ENCODE results near the gene TRIM45. TPM values are rescaled to one million over a fixed set of nuclear protein-coding genes. Genes with fewer than 3 reads are reported as not detected.

Gene TRIM45
- total RNA-seq, 4 donors from 2014 or later: 0.60 to 2.0 (median 0.87) TPM

DNA sequence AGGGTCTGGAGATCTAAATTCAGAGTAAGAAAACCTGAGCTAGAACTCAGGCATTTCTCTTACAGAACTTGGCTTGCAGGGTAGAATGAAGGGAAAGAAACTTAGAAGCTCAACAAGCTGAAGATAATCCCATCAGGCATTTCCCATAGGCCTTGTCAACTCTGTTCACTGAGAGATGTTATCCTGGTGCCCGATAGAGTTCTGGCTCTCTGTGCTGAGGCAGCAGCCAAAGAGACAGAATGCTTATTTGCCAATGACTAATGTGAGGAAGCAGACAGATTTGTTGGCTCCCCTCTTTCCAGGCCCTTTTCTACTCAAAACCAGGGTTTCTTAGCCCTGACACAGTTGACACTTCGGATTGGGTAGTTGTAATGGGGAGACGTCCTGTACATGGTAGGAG is 22.3 kb upstream of the TRIM45 start:
- ATAC-seq (ENCODE audit: low FRiP score): no peak

DNA sequence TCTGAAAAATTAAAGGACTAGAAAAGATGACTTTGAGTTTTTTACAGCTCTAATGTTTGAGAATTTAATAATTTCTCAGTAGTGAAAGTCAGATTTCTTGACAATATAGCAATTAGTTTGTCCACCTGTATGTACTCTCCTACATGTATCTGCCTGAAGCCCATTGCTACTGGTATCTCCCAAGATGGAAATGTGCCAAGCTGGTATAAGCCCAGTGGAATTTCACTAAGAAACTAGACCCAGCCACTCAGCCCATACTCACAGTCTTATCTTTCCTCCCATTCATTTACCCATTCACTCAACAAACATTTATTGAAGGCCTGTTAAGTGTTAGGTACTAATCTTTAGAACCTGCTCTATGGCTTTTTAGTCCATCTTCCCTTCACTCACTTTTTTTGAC is 21.6 kb upstream of the TRIM45 start:
- ATAC-seq (ENCODE audit: low FRiP score) (no peak), DNase-seq (ENCODE audit: low spot score) (no peak)
- TF ChIP-seq, protein P1, sequence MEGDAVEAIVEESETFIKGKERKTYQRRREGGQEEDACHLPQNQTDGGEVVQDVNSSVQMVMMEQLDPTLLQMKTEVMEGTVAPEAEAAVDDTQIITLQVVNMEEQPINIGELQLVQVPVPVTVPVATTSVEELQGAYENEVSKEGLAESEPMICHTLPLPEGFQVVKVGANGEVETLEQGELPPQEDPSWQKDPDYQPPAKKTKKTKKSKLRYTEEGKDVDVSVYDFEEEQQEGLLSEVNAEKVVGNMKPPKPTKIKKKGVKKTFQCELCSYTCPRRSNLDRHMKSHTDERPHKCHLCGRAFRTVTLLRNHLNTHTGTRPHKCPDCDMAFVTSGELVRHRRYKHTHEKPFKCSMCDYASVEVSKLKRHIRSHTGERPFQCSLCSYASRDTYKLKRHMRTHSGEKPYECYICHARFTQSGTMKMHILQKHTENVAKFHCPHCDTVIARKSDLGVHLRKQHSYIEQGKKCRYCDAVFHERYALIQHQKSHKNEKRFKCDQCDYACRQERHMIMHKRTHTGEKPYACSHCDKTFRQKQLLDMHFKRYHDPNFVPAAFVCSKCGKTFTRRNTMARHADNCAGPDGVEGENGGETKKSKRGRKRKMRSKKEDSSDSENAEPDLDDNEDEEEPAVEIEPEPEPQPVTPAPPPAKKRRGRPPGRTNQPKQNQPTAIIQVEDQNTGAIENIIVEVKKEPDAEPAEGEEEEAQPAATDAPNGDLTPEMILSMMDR (IDR thresholded peaks at IDR 0.05): no peak

More for the DNA sequence above, 22.3 kb upstream of the TRIM45 start:
- TF ChIP-seq, protein P1 (IDR thresholded peaks at IDR 0.05): no peak
- no peak for DNase-seq (ENCODE audit: low spot score)

DNA sequence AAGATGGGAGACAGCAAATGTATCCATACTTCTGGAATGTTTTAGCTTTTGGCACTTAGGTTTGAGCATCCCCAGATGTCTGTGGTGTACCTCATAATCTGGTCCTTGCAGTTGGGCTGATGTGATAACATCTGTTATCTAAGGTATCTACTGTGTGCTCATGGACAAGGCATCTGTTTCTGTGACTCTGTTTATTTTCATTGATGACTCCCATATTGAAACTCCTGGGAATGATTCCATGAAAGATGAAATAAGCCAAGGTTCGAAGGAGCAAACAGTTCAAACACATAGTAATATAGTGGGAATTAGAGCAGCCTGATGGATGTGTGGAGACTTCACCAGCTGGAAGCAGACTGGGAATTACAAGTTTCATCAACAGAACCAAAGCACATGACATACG is 20.7 kb upstream of the TRIM45 start:
- TF ChIP-seq, protein P1 (IDR thresholded peaks at IDR 0.05): no peak
- DNase-seq (ENCODE audit: low spot score) (no peak), ATAC-seq (ENCODE audit: low FRiP score) (no peak)

DNA sequence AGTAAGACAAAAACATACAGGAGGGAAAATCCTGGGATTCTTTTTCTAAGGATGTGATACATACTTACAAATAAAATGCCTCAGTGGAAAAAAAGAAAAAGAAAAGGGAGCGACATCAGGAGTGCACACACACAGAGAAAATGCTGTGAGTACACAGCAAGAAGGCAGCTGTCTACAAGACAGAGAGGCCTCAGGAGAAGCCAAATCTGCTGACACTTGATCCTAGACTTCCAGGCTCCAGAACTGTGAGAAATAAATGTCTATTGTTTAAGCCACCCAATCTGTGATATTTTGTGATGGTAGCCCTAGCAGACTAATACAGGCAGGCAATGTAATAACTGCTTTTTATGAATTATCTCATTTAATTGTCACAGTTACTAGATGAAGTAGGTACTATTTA is 17.0 kb upstream of the TRIM45 start:
- DNase-seq (ENCODE audit: low spot score): no peak
- TF ChIP-seq, protein P1 (IDR thresholded peaks at IDR 0.05): no peak
- no peak for ATAC-seq (ENCODE audit: low FRiP score)

DNA sequence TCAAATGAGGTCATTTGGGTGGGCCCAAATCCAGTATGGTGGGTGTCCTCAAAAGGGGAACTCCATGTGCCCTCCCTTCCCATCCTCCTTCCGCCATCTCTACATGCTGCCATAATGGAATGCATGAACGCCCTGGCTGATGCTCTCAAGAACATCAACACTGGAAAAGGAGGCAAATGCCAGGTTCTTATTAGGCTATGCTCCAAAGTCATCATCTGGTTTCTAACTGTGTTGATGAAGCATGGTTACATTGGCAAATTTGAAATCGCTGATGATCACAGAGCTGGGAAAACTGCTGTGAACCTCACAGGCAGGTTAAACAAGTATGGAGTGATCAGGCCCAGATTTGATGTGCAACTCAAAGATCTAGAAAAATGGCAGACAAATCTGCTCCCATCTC is 16.6 kb upstream of the TRIM45 start:
- DNase-seq (ENCODE audit: low spot score) (no peak), ATAC-seq (ENCODE audit: low FRiP score) (no peak)
- TF ChIP-seq, protein P1 (IDR thresholded peaks at IDR 0.05): no peak

DNA sequence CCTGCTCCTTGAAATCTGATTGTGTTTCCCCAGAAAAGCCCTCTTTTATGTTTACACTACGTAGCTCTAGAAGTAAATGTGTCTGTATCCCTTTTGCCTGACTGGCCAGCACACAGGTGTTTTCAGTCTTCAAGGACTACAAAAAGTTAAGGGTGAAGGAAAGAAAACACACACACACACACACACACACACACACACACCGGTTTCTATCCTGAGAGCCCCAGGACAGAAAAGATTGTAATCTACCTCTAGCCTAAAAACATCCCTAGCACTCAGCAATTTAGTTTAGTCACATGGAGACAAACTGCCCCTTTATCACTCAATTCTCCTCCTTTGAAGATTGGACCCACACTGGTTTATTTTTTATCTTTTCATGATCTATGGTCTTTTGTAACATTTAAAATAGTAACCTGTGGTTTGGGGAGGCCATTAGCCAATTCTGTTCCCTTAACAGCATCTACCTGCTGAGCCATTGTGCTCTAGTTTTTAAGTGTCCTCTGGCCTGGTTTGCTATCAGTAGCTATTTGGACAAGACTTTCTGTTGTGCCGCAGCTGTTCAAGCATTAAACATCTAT is 15.8 kb upstream of the TRIM45 start:
- TF ChIP-seq, protein P1 (IDR thresholded peaks at IDR 0.05): no peak
- no peak for ATAC-seq (ENCODE audit: low FRiP score)
- DNase-seq (ENCODE audit: low spot score): no peak

DNA sequence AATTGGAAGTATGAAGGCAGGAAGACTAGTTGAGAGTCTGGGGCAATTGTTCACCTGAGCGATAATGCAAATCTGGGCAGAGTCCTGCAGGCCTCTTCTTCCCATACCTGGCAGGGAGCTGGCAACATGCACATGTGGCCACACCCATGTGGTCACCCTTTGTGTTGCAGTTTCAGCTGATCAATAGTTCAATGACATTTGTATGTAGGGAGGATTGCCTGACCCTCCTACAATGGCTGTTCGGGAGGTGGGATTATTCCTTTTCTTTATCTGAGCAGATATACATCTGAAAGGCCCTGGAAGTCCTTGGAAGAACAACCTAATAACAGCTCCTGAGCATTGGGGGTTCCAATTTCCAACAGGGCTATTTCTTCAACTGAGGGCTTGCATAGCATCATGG is 15.2 kb upstream of the TRIM45 start:
- ATAC-seq (ENCODE audit: low FRiP score) (no peak), DNase-seq (ENCODE audit: low spot score) (no peak)
- TF ChIP-seq, protein P1 (IDR thresholded peaks at IDR 0.05): no peak

Measured in omental fat pad (tissue), 4 donors.